ENCODE measurements around the gene TP53BP2.
"Not testable (repeated sequence)": the region's sequence is repeated elsewhere in the genome, so short reads cannot be mapped to it uniquely, and the experiment has no call there.

Gene TP53BP2

DNA sequence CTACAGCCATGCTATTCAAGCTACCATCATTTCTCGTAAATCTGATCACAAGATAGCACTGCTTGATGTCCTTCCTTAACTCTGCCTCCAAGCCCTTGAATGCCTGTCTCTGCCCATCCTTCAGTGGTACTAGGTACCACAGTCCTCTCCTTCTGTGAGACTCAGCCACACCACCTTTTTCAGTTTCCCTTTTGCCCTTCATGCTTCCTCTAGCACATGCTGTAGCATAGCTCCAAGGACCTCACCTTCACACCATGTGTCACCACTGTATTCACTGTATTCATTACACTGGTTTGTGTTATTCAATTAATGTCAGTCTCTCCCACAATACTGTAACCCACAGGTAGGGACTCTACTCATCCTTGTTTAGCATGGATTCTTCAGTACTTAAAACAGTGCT is 8.0 kb upstream of the TP53BP2 start:
- no peak for DNase-seq (ENCODE audit: low spot score)

DNA sequence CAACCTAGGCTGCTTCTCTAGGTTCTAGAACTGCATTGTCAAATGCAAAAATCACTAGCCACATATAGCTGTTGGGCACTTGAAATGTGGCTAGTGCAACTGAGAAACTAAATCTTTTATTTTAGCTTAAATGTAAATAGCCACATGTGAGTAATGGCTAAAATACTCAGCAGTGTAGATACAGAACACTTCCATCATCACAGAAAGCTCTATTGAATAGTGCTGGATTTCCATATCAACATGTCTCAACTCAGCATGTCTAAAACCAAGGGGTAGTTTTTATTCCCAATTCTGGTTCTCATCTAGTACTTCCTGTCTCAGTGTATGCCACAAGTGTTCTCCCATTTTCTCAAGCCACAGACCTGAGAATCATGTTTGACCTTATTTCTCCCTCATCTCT is 7.5 kb upstream of the TP53BP2 start:
- DNase-seq (ENCODE audit: low spot score) = no peak

DNA sequence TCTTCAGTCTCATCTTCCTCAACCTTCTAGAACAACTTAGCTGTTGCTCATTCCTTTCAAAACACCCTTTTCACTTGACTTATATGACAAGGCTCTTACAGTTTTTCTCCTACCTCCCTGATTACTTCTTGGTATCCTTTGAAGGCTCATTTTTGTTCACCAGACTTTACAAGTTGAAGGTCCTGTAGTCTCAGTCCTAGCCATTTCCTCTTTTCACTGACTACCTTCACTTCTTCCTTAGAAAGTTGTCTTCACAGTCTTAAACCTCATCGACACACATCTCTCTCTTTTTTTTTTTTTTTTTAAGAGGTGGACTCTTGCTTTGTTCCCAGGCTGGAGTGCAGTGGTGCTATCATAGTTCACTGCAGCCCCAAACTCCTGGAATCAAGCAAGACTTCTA is 6.6 kb upstream of the TP53BP2 start:
- no peak for DNase-seq (ENCODE audit: low spot score)

DNA sequence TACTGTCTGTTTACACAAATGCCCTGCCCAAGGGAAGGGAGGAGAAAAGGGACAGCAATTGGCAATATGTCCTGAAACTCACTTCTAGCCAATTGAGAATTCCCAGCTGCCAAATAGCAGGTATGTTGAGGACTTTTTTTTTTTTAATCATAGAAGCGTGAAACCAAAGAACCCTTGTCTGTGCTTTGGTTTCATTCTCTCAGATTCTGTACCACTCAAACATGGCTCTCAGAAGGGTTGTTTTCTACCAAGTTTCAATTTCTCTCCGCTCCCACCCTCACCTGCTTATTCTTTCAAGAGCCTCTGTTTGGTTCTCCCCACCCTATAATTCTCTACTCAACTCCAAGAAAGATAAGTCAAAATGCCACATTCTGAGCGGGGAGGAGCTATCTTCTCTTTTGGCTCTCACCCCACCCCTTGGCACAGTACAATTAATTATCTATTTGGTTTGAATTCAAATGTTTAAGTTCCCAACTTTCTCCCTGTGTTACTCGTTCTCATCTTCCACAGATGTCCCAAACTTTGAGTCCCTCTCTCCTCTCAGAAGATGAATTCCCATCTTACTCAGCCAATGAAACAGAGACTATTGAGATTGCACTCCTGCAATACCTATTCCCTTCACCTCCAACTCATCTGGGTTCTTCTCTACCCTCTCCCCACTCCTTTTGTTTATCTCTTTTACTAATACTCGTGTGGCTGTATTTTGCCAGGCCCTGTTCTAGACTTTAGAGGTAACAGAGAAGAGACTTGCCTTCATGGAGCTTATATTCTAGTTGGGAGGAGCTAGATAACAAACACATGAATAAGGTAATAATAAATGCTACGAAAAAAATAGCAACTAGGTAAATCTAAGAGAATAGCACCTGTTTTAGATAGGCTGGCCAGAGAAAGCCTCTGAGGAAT is 3.9 kb upstream of the TP53BP2 start:
- no peak for DNase-seq (ENCODE audit: low spot score)

DNA sequence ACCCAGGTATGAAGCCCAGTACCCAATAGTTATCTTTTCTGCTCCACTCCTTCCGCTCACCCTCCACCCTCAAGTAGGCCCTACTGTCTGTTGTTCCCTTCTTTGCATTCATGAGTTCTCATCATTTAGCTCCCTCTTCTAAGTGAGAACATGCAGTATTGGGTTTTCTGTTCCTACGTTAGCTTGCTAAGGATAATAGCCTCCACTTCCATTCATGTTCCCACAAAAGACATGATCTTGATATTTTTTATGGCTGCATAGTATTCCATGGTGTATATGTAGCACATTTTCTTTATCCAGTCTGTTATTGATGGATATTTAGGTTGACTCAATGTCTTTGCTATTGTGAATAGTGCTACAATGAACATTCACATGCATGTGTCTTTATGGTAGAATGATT is 2.8 kb upstream of the TP53BP2 start:
- DNase-seq (ENCODE audit: low spot score) = no peak

DNA sequence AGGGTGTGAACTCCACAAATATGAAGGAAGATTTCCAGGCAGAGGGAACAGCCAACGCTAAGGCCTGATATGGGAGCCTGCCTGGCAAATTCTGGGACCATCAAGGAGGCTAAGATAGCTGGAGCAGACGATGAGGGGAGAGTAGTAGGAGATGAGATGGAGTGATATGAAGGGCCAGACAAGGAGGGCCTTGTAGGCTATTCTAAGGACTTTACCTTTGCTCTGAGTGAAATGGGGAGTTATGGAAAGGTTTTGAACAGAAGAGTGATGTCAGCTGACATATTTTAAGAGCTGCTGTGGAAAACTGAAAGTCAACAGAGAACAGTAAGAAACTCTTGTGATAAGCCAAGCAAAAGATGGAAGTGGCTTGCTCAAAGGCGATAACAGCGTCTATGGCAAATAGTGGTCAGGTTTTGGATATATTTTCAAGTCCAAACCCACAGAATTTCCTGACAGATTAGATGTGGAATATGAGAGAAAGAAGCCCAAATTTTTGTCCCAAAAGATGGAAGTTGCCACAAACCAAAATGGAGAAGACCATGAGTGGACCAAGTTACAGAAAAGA is 2.1 kb upstream of the TP53BP2 start:
- DNase-seq (ENCODE audit: low spot score) = no peak

DNA sequence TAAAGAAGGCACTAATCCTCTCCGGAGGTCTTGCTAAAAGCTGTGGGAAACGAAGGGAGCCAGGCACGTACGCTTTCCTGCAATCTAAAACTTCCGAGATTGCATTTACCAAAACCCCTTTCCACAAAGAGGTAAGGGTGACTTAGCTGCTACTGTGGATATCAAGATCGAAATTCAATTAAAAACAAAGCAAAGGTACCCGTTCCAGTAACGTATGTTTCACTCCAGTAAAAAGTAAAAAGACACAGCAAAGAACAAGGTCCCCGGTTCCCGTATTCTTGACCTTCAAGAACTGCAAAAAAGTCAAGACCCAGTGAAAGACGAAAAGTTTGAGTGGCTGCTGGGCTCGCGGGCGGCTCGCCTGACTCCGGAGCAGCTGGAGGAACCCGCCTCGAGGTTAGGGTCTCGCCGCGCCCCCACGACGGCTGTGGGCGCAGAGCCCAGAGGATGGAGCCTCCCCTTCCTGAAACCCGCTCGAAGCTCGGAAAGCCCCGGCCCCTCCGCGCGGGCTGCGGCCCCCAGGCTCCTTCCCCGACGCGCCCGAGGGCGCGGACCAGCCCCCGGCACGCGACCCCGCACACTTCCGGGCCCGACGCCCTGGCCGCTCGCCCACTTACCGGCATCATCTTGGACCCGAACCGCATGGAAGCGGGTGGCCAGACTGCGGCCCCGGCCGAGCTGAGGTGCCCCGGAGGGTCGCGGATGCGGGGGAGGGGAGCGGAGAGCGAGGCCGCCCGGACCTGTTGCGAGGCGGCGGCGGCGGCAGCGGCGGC is 524 bp downstream of the TP53BP2 start:
- DNase-seq (ENCODE audit: low spot score) = peak; percentile 54

DNA sequence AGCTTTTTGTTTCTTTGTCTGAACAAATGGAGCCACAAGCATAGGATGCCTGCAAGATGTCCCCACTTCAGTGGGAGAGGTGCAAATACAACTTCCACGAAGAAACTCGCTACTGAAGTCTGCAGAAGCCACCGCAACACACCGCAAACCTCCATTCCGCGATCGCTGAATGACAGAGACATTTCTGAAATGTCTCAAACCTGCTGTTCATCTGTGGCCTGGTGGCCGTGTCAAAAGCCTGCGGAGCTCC is 1.0 kb downstream of the TP53BP2 start:
- no peak for DNase-seq (ENCODE audit: low spot score)

DNA sequence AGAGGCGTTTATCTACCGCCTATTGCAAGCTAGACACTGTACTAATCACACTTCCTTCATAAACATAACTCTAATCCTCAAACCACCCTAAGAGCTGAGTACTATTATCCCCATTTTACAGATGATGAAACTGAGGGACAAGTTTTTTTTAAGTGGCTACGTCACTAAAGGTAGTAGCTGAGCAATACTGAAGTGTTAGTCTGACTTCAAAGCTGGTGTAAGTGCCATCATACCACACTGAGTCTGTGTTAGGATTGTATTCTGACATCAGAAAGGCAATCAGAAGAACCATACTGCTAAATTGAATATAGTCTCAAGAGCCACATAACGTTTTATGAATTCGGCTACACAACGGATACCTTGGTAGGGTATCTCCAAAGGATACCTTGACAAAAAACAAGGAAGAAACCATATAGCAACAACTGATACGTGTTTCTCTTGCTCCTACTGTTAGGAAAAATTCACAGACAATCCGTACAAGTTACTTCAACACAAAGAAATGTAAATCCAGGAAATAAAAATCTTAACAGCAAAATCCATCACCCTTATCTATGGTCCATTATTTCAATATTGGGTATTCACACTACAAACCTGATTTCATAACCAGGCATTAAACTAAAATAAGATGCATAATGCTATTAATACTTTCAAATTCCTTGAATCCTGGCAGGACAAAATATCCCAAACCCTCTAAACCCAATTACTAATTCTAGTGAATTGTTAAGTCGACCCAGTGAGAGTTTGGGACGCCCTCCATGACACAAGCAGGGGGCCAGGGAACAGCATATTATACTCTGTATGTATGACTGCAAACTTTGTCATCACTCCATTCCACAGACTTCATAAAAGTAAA is 1.6 kb downstream of the TP53BP2 start:
- DNase-seq (ENCODE audit: low spot score) = no peak

DNA sequence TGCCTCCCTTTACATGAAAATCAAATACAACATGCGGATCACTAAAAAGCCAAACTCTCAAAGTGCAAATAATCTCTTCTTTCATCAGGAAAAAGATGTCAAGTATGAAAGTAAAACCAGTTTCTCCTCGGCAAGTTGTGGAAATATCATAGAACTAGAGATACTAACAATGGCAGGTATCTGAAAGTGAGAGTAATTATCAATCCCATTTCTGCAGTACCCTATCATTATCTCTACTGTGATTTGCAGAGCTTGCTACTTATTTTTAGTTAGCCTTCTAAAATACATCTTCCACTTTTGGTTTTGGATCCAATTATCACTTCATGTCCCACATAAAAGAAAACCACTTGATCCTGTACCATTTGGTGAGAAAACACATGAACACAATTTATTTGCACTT is 3.0 kb downstream of the TP53BP2 start:
- no peak for DNase-seq (ENCODE audit: low spot score)

DNA sequence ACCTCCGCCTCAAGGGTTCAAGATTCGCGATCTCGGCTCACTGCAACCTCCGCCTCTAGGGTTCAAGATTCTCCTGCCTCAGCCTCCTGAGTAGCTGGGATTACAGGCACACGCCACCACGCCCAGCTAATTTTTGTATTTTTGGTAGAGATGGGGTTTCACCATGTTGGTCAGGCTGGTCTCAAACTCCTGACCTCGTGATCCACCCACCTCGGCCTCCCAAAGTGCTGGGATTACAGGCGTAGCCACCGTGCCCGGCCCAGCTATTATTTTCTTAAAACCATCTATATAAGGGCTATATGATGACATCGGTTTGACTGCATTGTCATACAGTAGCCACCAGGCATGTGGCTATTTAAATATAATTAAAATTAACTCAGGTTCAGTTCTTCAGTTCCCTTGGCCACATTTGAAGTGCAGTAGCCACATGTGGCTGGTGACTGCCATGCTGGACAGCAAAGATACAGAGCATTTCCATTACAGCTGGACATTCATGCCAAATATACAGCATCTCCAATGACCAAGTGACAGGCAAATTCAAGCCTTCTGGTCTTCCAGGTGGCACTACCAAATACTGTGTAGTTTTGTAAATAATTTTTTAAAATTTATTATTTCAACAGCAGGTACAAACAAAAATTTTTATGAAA is 3.6 kb downstream of the TP53BP2 start:
- DNase-seq (ENCODE audit: low spot score) = not testable (repeated sequence)

DNA sequence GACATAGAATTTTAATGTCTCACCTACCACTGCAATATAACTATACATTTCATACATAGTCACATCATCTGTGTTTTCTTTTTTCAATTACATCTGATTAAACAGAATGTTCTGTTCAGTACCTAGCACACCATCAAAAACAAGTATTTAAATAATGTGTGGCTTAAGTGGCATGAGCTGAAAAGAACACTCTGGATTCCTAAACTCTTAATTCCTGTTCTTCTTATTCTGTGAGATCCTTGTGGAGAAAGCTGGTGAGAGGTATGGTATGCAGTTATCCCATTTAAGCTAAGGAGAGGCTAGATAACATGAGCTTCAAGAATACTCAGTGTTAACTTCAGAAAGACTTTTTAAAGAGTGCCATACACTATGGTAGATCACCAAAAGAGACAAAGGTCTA is 5.5 kb downstream of the TP53BP2 start:
- no peak for DNase-seq (ENCODE audit: low spot score)

DNA sequence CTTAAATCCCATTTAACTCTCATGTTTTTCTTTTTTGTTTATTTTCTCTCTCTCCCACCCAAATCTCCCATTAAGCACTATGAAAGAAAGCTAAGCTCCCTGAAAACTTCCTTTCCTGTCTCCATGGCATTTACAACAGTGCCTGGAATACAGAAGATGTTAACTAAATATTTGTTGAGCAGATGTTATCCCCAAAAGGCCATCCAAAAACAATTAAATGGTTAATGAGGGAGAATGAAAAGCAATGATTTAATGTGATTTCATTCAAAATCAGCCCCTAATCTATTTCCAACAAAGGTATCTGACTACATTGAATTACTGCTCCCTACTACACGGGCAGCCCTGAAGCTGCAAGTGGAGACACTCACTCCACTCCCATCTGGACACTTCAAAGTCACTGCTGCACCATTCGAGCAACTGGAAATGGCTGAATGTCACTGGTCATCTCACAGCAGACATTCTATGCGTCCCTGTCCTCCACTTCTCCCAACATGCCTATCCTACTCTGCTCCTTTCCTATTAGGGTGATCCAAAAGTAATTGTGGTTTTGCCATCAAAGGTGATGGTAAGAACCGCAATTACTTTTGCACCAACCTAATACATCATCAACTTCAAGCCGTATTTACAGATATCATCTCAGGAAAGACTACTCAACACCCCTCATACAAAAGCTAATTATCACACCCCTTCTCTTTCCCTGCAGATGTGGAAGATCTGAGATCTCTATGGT is 7.5 kb downstream of the TP53BP2 start:
- no peak for DNase-seq (ENCODE audit: low spot score)

DNA sequence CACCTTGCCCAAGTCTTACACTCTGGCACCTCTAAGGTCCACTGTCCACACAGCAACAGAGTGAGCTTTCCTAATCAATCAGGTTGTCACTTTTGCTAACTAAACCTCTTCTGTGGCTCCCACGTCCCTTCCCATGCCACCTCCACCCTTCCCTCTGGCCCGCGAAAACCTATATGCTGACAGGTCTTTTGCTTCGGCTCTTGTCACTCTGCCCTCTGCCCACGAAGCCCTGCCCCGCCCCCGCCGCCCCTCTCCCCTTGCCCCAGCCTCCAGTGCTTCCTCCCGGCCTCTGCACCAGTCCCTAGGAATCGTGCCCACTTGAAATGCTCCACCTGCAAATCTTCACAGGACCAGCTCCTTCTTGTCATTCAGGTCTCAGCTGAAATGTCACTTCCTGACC is 8.1 kb downstream of the TP53BP2 start:
- DNase-seq (ENCODE audit: low spot score) = no peak

DNA sequence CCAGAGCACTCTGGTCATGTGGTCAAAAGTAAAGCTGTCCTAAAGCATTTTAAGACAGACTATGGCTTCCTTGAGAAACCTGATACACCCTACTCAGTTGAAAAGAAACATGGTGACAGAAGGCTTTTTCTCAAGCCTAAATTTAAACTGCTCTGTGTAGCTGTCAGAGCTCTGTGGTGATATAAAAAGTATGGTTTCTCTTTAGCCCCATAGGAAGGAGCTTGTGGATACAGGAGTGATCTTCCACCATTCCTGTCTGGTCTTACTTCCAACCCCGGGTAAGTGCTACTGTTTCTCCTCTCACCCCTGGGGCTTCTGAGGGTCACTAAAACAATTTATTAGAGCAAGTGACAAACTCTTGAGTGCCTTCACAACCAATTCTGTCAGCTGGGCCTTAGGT is 8.5 kb downstream of the TP53BP2 start:
- DNase-seq (ENCODE audit: low spot score) = no peak

DNA sequence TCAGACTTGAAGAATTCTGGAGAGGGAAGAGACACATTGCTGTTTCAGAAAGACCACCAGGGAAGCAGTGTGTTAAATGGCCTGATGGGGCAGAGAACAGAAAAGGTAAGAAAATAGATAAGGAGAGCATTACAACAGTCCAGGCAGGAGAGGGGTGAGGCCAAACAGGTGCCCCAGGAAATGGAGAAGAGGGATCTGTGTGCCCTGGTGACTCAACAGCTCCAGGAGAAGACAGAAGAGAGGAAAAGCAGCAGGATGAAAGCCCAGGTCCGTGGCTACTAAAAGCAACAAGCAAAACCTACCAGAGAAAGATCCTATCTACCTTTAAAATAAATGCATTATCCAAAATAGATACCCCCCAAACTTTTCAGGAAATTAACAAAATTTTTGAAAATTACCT is 9.2 kb downstream of the TP53BP2 start:
- DNase-seq (ENCODE audit: low spot score) = no peak

DNA sequence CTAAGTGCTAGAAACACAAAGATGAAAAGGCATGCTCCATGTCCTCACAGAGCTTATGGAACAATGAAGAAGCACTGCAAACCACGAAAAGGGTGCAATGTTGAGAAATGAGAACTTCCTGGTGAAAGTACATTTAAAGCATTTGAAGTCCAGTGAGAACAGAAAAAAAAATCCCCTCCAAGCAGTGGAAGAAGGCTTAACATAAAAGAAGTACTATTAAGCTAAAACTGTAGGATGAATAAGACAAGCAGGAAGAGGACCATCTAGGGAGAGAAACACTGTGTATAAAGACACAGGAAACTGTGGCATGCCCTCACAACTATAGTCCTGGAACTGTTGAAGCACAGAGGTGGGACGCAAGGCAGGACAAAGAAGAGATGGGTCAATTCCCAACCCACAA is 10.0 kb downstream of the TP53BP2 start:
- no peak for DNase-seq (ENCODE audit: low spot score)

DNA sequence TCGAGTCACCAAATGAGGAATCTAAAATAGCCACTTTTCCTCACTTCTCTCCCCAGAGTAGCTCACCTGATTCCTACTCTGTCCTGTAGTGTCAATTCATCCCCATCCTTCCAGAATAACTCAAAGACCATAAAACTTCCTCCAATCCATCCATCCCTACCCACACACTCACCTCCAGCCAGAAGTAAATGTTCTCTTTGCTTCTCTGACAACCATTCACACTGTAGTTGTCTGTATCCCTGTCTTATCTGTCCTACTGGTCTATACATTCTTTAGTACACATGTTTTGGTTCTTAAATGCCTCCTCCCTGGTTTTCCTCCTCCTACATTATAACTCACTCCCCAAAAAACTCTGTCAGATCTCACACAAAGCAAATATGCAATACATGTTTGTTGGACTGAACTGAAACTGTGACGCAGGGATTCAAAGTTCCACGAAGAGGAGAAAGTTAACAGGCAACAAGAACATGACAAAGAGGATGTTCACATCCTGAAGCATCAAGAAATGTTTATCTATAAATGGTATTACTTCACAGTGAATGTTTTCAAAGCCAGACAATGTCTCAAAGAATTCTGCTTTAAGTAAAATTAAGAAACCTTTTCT is 11.0 kb downstream of the TP53BP2 start:
- DNase-seq (ENCODE audit: low spot score) = no peak

DNA sequence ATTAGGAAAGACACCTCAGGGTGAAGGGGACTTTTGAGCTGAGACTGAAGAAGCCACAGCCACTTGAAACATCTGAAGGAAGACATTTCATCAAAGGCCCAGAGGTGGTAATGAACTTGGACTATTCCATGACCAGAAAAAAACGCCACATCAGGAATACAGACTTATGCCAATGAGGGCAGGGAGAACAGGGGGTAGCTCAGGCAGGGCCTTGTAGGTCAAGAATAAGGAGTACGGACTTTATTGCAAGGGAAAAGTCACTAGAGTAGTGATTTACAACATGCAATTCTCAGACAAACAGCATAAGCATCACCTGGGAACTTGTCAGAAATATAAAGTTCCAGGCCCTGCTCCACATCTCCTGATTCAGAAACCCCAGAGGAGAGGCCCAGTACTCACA is 11.8 kb downstream of the TP53BP2 start:
- DNase-seq (ENCODE audit: low spot score) = no peak

DNA sequence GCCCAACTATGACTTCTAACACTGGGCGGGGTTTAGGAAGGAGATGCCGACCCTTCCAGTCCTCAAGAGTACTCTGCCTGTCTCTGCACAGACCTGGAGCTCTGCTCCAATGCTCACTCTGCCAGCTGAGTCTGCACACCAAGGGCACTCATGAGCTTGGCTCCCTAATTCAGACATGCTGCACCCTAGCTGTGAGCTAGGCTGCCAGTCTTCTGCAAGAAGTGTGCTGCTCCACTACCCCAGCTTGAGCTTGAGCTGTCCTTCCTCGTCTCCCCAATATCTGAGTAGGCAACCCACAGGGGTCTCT is 13.2 kb downstream of the TP53BP2 start:
- no peak for DNase-seq (ENCODE audit: low spot score)
